Breast epithelium (tissue), 3 donors: ENCODE measurements around the gene FARP1.

ENCODE experiments used
- CTCF ChIP-seq, 3 donors: fragments of 450-650 bp; IDR thresholded peaks; one replicate each; pipeline ENCODE4 v1.5.1; 2016 to 2017; ENCODE audit warnings: antibody characterized with exemption in 3 of 3, mild to moderate bottlenecking in 3 of 3, moderate library complexity in 3 of 3
- POLR2A ChIP-seq: fragments of 450-650 bp; IDR thresholded peaks from one replicate; pipeline ENCODE4 v1.6.1; 2016; ENCODE audit warnings: antibody characterized with exemption, mild to moderate bottlenecking, moderate library complexity
- POLR2AphosphoS5 ChIP-seq, 3 donors: sonication (generic); formaldehyde crosslinking; IDR thresholded peaks; one replicate each; pipeline ENCODE4 v1.6.1; 2017; ENCODE audit warnings: antibody characterized with exemption in 3 of 3

DNA sequence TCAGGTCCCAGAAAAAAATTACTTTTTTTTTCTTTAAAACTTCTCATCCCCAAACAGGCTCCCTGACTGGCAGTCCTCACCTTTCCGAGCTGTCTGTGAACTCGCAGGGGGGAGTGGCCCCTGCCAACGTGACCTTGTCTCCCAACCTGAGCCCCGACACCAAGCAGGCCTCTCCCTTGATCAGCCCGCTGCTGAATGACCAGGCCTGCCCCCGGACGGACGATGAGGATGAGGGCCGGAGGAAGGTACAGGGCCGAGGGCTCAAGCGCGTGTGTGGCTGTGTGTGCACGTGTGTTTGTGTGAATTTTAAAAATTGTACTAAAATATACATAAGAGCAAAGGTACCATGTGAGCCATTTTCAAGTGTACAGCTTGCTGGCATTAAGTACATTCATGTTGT, 266.4 kb downstream of the FARP1 start:
- TF ChIP-seq POLR2AphosphoS5 (IDR thresholded peaks at IDR 0.05) (no peak), POLR2A (no peak), CTCF (IDR thresholded peaks at IDR 0.05) (no peak)
